ACC112 (cell line): ENCODE results near the gene CFAP54.
"Not testable (repeated sequence)": the region's sequence is repeated elsewhere in the genome, so short reads cannot be mapped to it uniquely, and the experiment has no call there.

Source experiments
- H2AFZ ChIP-seq: fragments of 200-600 bp; sonication (generic); one replicate; pipeline ENCODE4 v1.6.0; 2017; ENCODE audit warnings: antibody characterized with exemption, low read length; ENCODE audit not compliant: unreplicated experiment
- H3K27ac ChIP-seq: fragments of 200-600 bp; sonication (generic); 2 replicates; pipeline ENCODE4 v1.5.1; 2014; ENCODE audit warnings: low read depth, mild to moderate bottlenecking, antibody characterized with exemption, low read length, moderate library complexity
- H3K27me3 ChIP-seq: fragments of 200-600 bp; sonication (generic); 2 replicates; pipeline ENCODE4 v1.6.1; 2014; ENCODE audit warnings: mild to moderate bottlenecking, antibody characterized with exemption, low read length, moderate library complexity, mixed read lengths; ENCODE audit not compliant: insufficient read depth
- H3K36me3 ChIP-seq: fragments of 200-600 bp; sonication (generic); 2 replicates; pipeline ENCODE4 v1.6.1; 2016; ENCODE audit warnings: mild to moderate bottlenecking, antibody characterized with exemption, low read length, moderate library complexity, mixed read lengths; ENCODE audit not compliant: insufficient read depth
- H3K4me1 ChIP-seq: fragments of 200-600 bp; sonication (generic); one replicate; pipeline ENCODE4 v1.6.1; 2016; ENCODE audit warnings: low read length, mixed read lengths; ENCODE audit not compliant: insufficient read depth, unreplicated experiment, control insufficient read depth
- H3K4me3 ChIP-seq: fragments of 200-600 bp; sonication (generic); 2 replicates; pipeline ENCODE4 v1.5.1; 2014; ENCODE audit warnings: mild to moderate bottlenecking, low read depth, low read length
- H3K79me2 ChIP-seq: fragments of 200-600 bp; sonication (generic); one replicate; pipeline ENCODE4 v1.6.0; 2016; ENCODE audit warnings: low read length; ENCODE audit not compliant: control insufficient read depth, unreplicated experiment, insufficient read depth

Gene CFAP54

DNA sequence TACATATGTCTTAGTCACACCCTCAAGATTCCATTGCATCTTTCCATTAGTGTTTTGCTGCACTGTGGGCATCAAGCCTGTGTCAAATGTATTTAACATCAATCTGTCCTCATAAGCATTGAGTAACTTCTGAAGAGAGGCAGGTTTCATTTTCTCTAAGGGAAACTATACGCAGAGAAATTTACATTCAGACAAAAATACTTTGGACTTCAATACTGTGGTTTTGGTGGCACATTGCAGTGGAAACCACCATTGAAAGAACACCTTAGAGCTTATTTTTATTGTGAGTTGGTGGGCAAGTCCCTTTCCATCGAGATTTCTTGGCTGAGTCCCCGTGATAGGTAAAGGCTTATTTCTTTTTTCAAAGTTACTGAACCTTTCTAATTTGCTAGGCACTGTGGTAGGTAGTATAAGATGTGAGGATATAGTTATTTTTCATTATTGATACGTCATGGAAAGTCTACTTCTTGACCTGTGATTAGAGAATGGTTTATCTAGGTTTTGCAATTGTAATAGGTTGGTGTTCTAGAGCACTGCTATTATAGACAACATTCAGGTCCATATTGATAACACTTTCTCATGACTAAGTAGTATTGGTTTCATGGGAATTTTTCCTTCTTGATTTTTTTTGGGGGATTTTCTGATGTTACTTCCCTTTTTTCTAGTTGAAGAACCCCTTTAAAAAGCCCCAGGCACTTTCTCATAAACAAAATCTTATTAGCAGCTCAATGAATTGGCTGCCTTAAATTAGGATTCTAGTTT is 81.9 kb downstream of the CFAP54 start:
- Histone ChIP-seq H3K27ac (no peak overlapping the region), H3K36me3 (no peaks in the 10 kb centered on the region), H3K27me3 (no peaks in the 10 kb centered on the region), H3K79me2 (no peaks in the 10 kb centered on the region), H3K4me1 (peaks cover 8% of the 10 kb centered on the region), H3K4me3 (peak overlapping the region; percentile 22; the same call in 1 of the 2 replicates), H2AFZ (peak overlapping the region; percentile 4)

- H3K27ac ChIP-seq = no peak overlapping the region
- no peaks in the 10 kb centered on the region for H3K27me3 ChIP-seq
- no peaks in the 10 kb centered on the region for H3K4me1 ChIP-seq
- H3K4me3 ChIP-seq = no peak overlapping the region
- peak overlapping the region; percentile 77 for H2AFZ ChIP-seq
- H3K36me3 ChIP-seq = no peaks in the 10 kb centered on the region
- no peaks in the 10 kb centered on the region for H3K79me2 ChIP-seq
Measured at GRCh38 chr12:96578526-96579125, 89.2 kb downstream of the CFAP54 start.

DNA sequence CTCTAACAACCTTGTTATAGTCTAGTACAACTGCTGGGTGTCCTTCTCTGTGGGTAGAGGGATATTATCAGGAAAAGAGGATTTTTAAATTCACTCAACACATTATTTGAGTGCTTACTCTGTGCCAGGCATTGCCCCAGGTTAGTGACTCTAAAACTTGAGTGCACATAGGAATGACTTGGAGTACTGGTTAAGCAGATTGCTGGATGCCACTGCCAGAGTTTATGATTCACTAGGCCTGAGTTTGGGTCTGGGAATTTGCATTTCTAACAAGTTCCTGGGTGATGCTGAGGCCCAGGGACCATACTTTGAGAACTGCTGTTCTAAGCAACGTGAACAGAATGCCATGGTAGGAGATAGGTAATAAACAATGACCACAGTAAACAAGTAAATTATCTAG is 96.6 kb downstream of the CFAP54 start:
- H3K4me3 ChIP-seq = no peak overlapping the region
- H3K79me2 ChIP-seq = no peaks in the 10 kb centered on the region
- H3K4me1 ChIP-seq = peaks cover 18% of the 10 kb centered on the region
- no peak overlapping the region for H2AFZ ChIP-seq
- H3K27ac ChIP-seq = no peak overlapping the region
- no peaks in the 10 kb centered on the region for H3K36me3 ChIP-seq
- H3K27me3 ChIP-seq = no peaks in the 10 kb centered on the region

DNA sequence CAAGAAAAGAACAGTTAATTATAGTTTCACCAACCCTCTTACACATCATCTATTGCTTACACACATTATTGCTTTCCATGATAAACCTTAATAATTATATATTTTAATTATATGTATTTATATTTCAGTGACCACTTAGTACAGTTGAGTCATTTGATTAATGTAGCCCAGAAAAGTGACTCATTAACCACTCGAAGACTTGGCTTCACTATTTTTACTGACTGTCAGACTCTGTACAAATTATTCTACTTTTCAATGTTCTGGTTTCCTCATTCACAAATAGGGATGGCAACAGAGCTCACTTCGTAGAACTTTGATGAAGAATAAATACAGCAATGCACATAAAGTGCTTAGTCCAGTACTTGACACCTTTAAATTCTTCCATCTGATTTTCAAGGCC is 98.3 kb downstream of the CFAP54 start:
- no peaks in the 10 kb centered on the region for H3K79me2 ChIP-seq
- H3K4me3 ChIP-seq = no peak overlapping the region
- H2AFZ ChIP-seq = peak overlapping the region; percentile 7
- no peaks in the 10 kb centered on the region for H3K27me3 ChIP-seq
- no peak overlapping the region for H3K27ac ChIP-seq
- no peaks in the 10 kb centered on the region for H3K36me3 ChIP-seq
- peaks cover 18% of the 10 kb centered on the region for H3K4me1 ChIP-seq

GRCh38 chr12:96590970-96591369 is 101.6 kb downstream of the CFAP54 start:
- no peaks in the 10 kb centered on the region for H3K36me3 ChIP-seq
- peak overlapping the region; percentile 68 for H2AFZ ChIP-seq
- peaks cover 12% of the 10 kb centered on the region for H3K4me1 ChIP-seq
- H3K79me2 ChIP-seq = no peaks in the 10 kb centered on the region
- H3K27me3 ChIP-seq = no peaks in the 10 kb centered on the region
- peak overlapping the region; percentile 44; the same call in 1 of the 2 replicates for H3K4me3 ChIP-seq
- H3K27ac ChIP-seq = no peak overlapping the region

DNA sequence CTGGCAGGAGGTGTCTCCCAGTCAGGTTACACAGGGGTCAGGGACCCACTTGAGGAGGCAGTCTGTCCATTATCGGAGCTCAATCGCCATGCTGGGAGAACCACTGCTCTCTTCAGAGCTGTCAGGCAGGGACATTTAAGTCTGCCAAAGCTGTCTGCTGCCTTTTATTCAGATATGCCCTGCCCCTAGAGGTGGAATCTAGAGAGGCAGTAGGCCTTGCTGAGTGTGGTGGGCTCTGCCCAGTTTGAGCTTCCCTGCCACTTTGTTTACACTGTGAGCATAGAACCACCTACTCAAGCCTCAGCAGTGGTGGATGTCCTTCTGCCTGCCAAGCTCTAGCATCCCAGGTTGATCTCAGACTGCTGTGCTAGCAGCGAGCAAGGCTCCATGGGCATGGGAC is 115.0 kb downstream of the CFAP54 start:
- not testable (repeated sequence) for H3K79me2 ChIP-seq, H3K4me3 ChIP-seq, H3K36me3 ChIP-seq, H2AFZ ChIP-seq, H3K4me1 ChIP-seq, H3K27ac ChIP-seq
- H3K27me3 ChIP-seq = peaks cover 13% of the 10 kb centered on the region; the same call in 1 of the 2 replicates

DNA sequence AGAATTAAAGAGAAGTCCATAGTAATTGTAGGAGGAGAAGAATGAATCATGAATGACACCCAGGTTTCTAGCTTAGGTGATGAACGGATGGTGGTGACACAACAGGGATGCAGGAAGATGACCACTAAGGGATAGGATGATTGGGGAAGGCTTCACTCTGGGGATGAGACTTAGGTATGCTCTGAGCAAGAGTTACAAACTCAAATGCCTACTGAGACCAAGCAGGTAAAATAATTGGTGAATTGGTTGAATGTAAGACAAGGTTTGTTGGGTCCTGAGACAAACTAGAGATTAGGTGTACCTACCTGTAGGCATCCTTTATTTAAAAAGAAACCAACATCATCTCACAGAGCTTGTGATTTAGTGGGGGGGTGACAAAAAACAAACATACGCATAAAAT is 116.3 kb downstream of the CFAP54 start:
- H3K36me3 ChIP-seq = no peaks in the 10 kb centered on the region
- no peak overlapping the region for H3K27ac ChIP-seq
- no peaks in the 10 kb centered on the region for H3K4me1 ChIP-seq
- no peak overlapping the region for H2AFZ ChIP-seq
- H3K27me3 ChIP-seq = peaks cover 13% of the 10 kb centered on the region; the same call in 1 of the 2 replicates
- no peaks in the 10 kb centered on the region for H3K79me2 ChIP-seq
- no peak overlapping the region for H3K4me3 ChIP-seq

- Histone ChIP-seq H3K4me1 (no peaks in the 10 kb centered on the region), H3K36me3 (no peaks in the 10 kb centered on the region), H3K79me2 (no peaks in the 10 kb centered on the region), H3K27ac (no peak overlapping the region), H3K4me3 (no peak overlapping the region), H3K27me3 (peaks cover 13% of the 10 kb centered on the region; the same call in 1 of the 2 replicates), H2AFZ (no peak overlapping the region)
Measured at GRCh38 chr12:96606134-96606533, 116.8 kb downstream of the CFAP54 start.

GRCh38 chr12:96606644-96607043 is 117.3 kb downstream of the CFAP54 start:
- Histone ChIP-seq H3K27me3 (peaks cover 13% of the 10 kb centered on the region; the same call in 1 of the 2 replicates), H3K4me1 (no peaks in the 10 kb centered on the region), H3K27ac (no peak overlapping the region), H2AFZ (no peak overlapping the region), H3K36me3 (no peaks in the 10 kb centered on the region), H3K79me2 (no peaks in the 10 kb centered on the region), H3K4me3 (no peak overlapping the region)

DNA sequence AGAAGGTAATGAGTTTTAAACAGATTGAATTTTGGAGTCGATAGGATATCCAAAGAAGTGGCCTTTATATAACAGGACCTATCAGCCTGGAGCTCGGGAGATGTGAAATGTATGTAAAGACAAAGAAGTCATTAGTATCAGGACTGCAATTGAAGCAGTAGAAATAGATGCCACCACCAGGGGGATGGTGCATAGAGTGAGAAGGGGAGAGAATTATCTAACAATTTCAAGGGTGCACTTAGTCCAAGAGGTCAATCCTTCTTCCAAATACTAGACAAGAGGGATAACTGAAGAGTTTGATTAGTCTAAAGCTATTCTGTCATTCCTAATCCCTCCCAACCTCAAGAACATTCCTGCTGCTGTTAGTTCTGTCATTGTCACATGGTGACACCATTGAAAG is 127.8 kb downstream of the CFAP54 start:
- Histone ChIP-seq H3K27me3 (no peaks in the 10 kb centered on the region), H2AFZ (no peak overlapping the region), H3K4me3 (no peak overlapping the region), H3K36me3 (no peaks in the 10 kb centered on the region), H3K79me2 (no peaks in the 10 kb centered on the region), H3K27ac (no peak overlapping the region), H3K4me1 (no peaks in the 10 kb centered on the region)

- Histone ChIP-seq H3K27ac (no peak overlapping the region), H3K36me3 (no peaks in the 10 kb centered on the region), H3K79me2 (no peaks in the 10 kb centered on the region), H3K4me1 (no peaks in the 10 kb centered on the region), H3K27me3 (no peaks in the 10 kb centered on the region), H2AFZ (no peak overlapping the region), H3K4me3 (no peak overlapping the region)
Measured at GRCh38 chr12:96623155-96623554, 133.8 kb downstream of the CFAP54 start.
